Panc1 (cell line): ENCODE data around the gene TNS4. TPM values are rescaled to one million over a fixed set of nuclear protein-coding genes. Genes with fewer than 3 reads are reported as not detected.

Source experiments
- ATAC-seq: fragments of 200-7000 bp; cut with Tn5 transposase; 2 replicates; pipeline ENCODE4 v1.9.1; 2020; ENCODE audit warnings: mild to moderate bottlenecking, moderate library complexity
- BruUV-seq: library from RNA; stranded (reverse); fragments of 400-500 nt; replicated peaks from 2 replicates; lab custom pipeline; 2021; lab: Mats Ljungman, UMichigan
- CTCF ChIA-PET: fragments of 300-600 bp; sonication (Branson Sonifier 250); formaldehyde crosslinking; loops from one replicate; lab custom pipeline; 2022; ENCODE audit warnings: antibody characterized with exemption; lab: Charles Lee
- POLR2A ChIA-PET: fragments of 300-600 bp; sonication (Branson Sonifier 250); formaldehyde crosslinking; loops from one replicate; lab custom pipeline; 2022; ENCODE audit warnings: antibody characterized with exemption; lab: Charles Lee
- DNase-seq: peaks from one replicate; pipeline ENCODE4 v3.0.0-alpha.2; 2010; ENCODE audit warnings: low read depth, low spot score
- H3K27ac ChIP-seq: 2 replicates; pipeline ENCODE4 v1.5.1; 2011; ENCODE audit warnings: mild to moderate bottlenecking, low read length, inconsistent platforms
- H3K27me3 ChIP-seq: fragments of 200-500 bp; sonication (Bioruptor generic); 2 replicates; pipeline ENCODE4 v1.6.0; 2014; ENCODE audit warnings: low read length, inconsistent platforms; ENCODE audit not compliant: control insufficient read depth, insufficient read depth
- H3K36me3 ChIP-seq: fragments of 200-500 bp; sonication (Bioruptor generic); 2 replicates; pipeline ENCODE4 v1.5.1; 2014; ENCODE audit warnings: inconsistent platforms, mild to moderate bottlenecking, low read length, moderate library complexity; ENCODE audit not compliant: control insufficient read depth, insufficient read depth
- H3K4me1 ChIP-seq: 2 replicates; pipeline ENCODE4 v1.5.1; 2011; ENCODE audit warnings: inconsistent platforms, mild to moderate bottlenecking, low read length, moderate library complexity; ENCODE audit not compliant: control insufficient read depth, insufficient read depth
- H3K4me3 ChIP-seq, 2 experiments: 2 replicates each; pipeline ENCODE4 v1.5.1; 2011 to 2012; ENCODE audit warnings: low read depth in 2 of 2, low read length in 2 of 2, mild to moderate bottlenecking in 2 of 2, inconsistent platforms in 1 of 2, moderate library complexity in 1 of 2
- H3K9me3 ChIP-seq: fragments of 200-500 bp; sonication (Bioruptor generic); 2 replicates; pipeline ENCODE4 v1.5.1; 2014; ENCODE audit warnings: low read depth, mild to moderate bottlenecking, inconsistent platforms, low read length, moderate library complexity; ENCODE audit not compliant: control insufficient read depth, insufficient read depth
- CTCF ChIP-seq: fragments of 450-650 bp; IDR thresholded peaks from 2 replicates; pipeline ENCODE4 v1.5.1; 2017; ENCODE audit warnings: mild to moderate bottlenecking
- POLR2AphosphoS5 ChIP-seq: IDR thresholded peaks from 2 replicates; pipeline ENCODE4 v1.6.1; 2012; ENCODE audit warnings: mild to moderate bottlenecking, low read depth, low read length, moderate library complexity
- REST ChIP-seq, 2 experiments: IDR thresholded peaks; 2 replicates each; pipeline ENCODE4 v1.6.1; 2011 to 2012; ENCODE audit warnings: low read depth in 2 of 2, control low read depth in 1 of 2, low read length in 1 of 2, mild to moderate bottlenecking in 1 of 2, moderate library complexity in 1 of 2; ENCODE audit not compliant: insufficient read depth in 1 of 2
- SIN3A ChIP-seq: IDR thresholded peaks from 2 replicates; pipeline ENCODE4 v1.6.1; 2012; ENCODE audit warnings: low read depth, mild to moderate bottlenecking, low read length, moderate library complexity, borderline replicate concordance; ENCODE audit not compliant: insufficient read depth
- TCF7L2 ChIP-seq: IDR thresholded peaks from 2 replicates; pipeline ENCODE4 v1.6.1; 2011; ENCODE audit warnings: mild to moderate bottlenecking, low read depth, low read length, inconsistent platforms
- in situ Hi-C: cut with HindIII; loops from 2 replicates; pipeline ENCODE4 v1.10.0; 2016; ENCODE audit warnings: low sequenced_read_pairs, low pct_unique_long_range_greater_than_20kb
- intact Hi-C: fragments of 100-400 bp; cut with micrococcal nuclease; formaldehyde crosslinking; loops from one replicate; pipeline ENCODE4 v1.10.0; 2022; ENCODE audit not compliant: unreplicated experiment
- total RNA-seq: library from RNA; stranded (reverse); gene quantifications from one replicate; pipeline ENCODE4 v1.2.1, GENCODE V29; 2021; ENCODE audit not compliant: unreplicated experiment

The TNS4 gene
- total RNA-seq, 1 experiment from 2014 or later, result not detected

- H3K36me3 ChIP-seq, result no peaks in the 10 kb centered on the region
- no peak overlapping the region for H3K4me3 ChIP-seq
- ChIA-PET CTCF (interaction anchor here (0.7 to 1.0 kb wide), 2 partner anchors 27 to 60 kb away, joined by 3 to 5 read pairs; no protein-coding TSS in a partner anchor), POLR2A (interaction anchor here (0.7 kb wide), 1 partner anchor 220 kb away, joined by 8 read pairs; no protein-coding TSS in a partner anchor)
- H3K9me3 ChIP-seq, result no peaks in the 10 kb centered on the region
- no peak for TF ChIP-seq TCF7L2
- TF ChIP-seq POLR2AphosphoS5, result no peak
- no peak for TF ChIP-seq SIN3A
- TF ChIP-seq REST (IDR thresholded peaks at IDR 0.05; ENCODE audit: insufficient read depth in 1 of 2, low read depth in 2 of 2, low read length in 1 of 2), result no peak
- no peak for TF ChIP-seq CTCF
- in situ Hi-C loops, result no loop called here
- H3K27me3 ChIP-seq, result no peaks in the 10 kb centered on the region
- BruUV-seq, result no TSS peak
- no peak overlapping the region for H3K27ac ChIP-seq
- no peak for ATAC-seq
- intact Hi-C loops, result no loop called here
- no peaks in the 10 kb centered on the region for H3K4me1 ChIP-seq
- no peak for DNase-seq
Measured at GRCh38 chr17:40536295-40537171, 35.1 kb upstream of the TNS4 start.

GRCh38 chr17:40535924-40536294, 34.5 kb upstream of the TNS4 start:
- intact Hi-C loops (no loop called here), in situ Hi-C loops (no loop called here)
- Histone ChIP-seq H3K9me3 (no peaks in the 10 kb centered on the region), H3K4me1 (no peaks in the 10 kb centered on the region), H3K27me3 (no peaks in the 10 kb centered on the region), H3K27ac (no peak overlapping the region), H3K4me3 (no peak overlapping the region), H3K36me3 (no peaks in the 10 kb centered on the region)
- BruUV-seq, result no TSS peak
- DNase-seq (no peak), ATAC-seq (no peak)
- POLR2A ChIA-PET, result interaction anchor here (0.7 kb wide), 1 partner anchor 220 kb away, joined by 8 read pairs; no protein-coding TSS in a partner anchor
- TF ChIP-seq POLR2AphosphoS5, result no peak
- no peak for TF ChIP-seq CTCF
- TF ChIP-seq TCF7L2, result no peak
- TF ChIP-seq REST (IDR thresholded peaks at IDR 0.05; ENCODE audit: insufficient read depth in 1 of 2, low read depth in 2 of 2, low read length in 1 of 2), result no peak
- no peak for TF ChIP-seq SIN3A
- CTCF ChIA-PET, result interaction anchor here (0.6 to 1.0 kb wide), 3 partner anchors 26 to 254 kb away, joined by 3 to 8 read pairs (median 5); no protein-coding TSS in a partner anchor
